Thoracic aorta (tissue), 2 donors: Measurements from ENCODE around the gene NEK9. TPM values are rescaled to one million over a fixed set of nuclear protein-coding genes. Genes with fewer than 3 reads are reported as not detected.

Source experiments
- ATAC-seq: fragments of 150-250 bp; one replicate; pipeline ENCODE4 v1.8.0; 2017; ENCODE audit warnings: low read depth; ENCODE audit not compliant: insufficient number of reproducible peaks, low FRiP score
- DNase-seq: peaks from one replicate; pipeline ENCODE4 v3.0.0-alpha.2; 2020; ENCODE audit warnings: low spot score
- H3K27ac ChIP-seq, 2 donors: fragments of 200-600 bp; sonication (generic); 1 replicate in 1 of 2; 2 replicates in 1 of 2; pipeline ENCODE4 v1.5.1; 2016; ENCODE audit warnings: mild to moderate bottlenecking in 2 of 2, moderate library complexity in 2 of 2
- H3K27me3 ChIP-seq: fragments of 200-600 bp; sonication (generic); replicated peaks from 2 replicates; pipeline ENCODE4 v1.6.0; 2016; ENCODE audit warnings: mild to moderate bottlenecking; ENCODE audit not compliant: insufficient read depth
- H3K36me3 ChIP-seq: fragments of 200-600 bp; sonication (generic); one replicate; pipeline ENCODE4 v1.5.1; 2016
- H3K4me1 ChIP-seq, 2 donors: fragments of 200-600 bp; sonication (generic); 1 replicate in 1 of 2; 2 replicates in 1 of 2; pipeline versions ENCODE4 v1.5.1 to v1.6.0; 2016; ENCODE audit warnings: low read depth in 2 of 2, mild to moderate bottlenecking in 1 of 2; ENCODE audit not compliant: control insufficient read depth in 1 of 2
- H3K4me3 ChIP-seq: fragments of 200-600 bp; sonication (generic); 2 replicates; pipeline ENCODE4 v1.5.1; 2016; ENCODE audit warnings: mild to moderate bottlenecking
- H3K9me3 ChIP-seq: fragments of 200-600 bp; sonication (generic); 2 replicates; pipeline ENCODE4 v1.5.1; 2016
- total RNA-seq, 2 donors: library from RNA; depleted of rRNA; stranded (reverse); fragments of >200 nt; gene quantifications; one replicate each; pipeline versions ENCODE4 v1.1.0 to v1.2.3, GENCODE V29; 2016
- TF ChIP-seq, protein P1 (sequence below): fragments of 200-600 bp; sonication (generic); IDR thresholded peaks from one replicate; pipeline ENCODE4 v1.5.1; 2019; ENCODE audit warnings: antibody characterized with exemption

Gene NEK9
- total RNA-seq, 2 donors from 2014 or later: 51.3 to 65.3 TPM

DNA sequence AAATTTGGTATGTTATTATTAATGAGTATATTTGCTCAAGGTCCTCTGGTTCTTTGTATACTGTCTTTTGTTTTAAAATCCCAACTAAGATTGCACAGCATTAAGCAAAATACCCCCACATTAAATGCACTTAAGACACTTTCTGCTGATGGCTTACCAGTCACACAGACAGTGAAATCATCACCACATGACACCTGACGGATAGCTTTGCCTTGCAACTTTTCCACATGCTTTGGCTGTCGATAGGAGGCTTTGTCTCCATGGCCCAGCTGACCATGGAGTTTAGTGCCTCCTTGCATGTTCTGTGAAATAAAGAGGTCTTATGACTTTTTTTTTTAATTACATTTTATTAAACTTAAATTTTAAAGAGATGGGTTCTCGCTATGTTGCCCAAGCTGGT, 19.7 kb downstream of the NEK9 start:
- H3K4me1 ChIP-seq: no peaks in the 10 kb centered on the region
- TF ChIP-seq, protein P1, sequence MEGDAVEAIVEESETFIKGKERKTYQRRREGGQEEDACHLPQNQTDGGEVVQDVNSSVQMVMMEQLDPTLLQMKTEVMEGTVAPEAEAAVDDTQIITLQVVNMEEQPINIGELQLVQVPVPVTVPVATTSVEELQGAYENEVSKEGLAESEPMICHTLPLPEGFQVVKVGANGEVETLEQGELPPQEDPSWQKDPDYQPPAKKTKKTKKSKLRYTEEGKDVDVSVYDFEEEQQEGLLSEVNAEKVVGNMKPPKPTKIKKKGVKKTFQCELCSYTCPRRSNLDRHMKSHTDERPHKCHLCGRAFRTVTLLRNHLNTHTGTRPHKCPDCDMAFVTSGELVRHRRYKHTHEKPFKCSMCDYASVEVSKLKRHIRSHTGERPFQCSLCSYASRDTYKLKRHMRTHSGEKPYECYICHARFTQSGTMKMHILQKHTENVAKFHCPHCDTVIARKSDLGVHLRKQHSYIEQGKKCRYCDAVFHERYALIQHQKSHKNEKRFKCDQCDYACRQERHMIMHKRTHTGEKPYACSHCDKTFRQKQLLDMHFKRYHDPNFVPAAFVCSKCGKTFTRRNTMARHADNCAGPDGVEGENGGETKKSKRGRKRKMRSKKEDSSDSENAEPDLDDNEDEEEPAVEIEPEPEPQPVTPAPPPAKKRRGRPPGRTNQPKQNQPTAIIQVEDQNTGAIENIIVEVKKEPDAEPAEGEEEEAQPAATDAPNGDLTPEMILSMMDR: no peak
- ATAC-seq (no peak), DNase-seq (no peak)
- no peak overlapping the region for H3K4me3 ChIP-seq
- H3K27me3 ChIP-seq: no peaks in the 10 kb centered on the region
- H3K27ac ChIP-seq: no peak overlapping the region
- H3K36me3 ChIP-seq: peaks cover 54% of the 10 kb centered on the region
- no peaks in the 10 kb centered on the region for H3K9me3 ChIP-seq

DNA sequence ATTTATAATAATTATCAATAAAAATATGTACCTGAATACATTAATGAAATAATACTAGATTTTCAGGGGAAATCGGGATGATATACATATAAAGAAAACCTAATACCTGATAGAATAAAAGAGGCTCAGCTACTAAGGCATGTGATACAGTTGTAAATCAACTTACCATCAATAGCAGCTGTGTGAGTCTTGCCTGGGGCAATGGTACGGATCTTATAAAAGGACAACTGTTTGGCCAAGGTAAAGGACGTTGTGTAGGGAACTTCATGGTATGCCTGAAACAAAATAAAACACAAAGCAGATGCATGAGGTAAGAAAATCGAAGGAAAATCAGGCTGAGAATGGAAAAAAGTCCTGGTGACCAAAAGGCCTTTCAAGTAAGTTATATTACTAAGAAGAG, 25.4 kb downstream of the NEK9 start:
- Histone ChIP-seq H3K4me3 (no peak overlapping the region), H3K27me3 (no peaks in the 10 kb centered on the region), H3K9me3 (no peaks in the 10 kb centered on the region), H3K36me3 (peaks cover 76% of the 10 kb centered on the region), H3K4me1 (no peaks in the 10 kb centered on the region), H3K27ac (no peak overlapping the region)
- DNase-seq (no peak), ATAC-seq (no peak)
- TF ChIP-seq, protein P1: no peak

DNA sequence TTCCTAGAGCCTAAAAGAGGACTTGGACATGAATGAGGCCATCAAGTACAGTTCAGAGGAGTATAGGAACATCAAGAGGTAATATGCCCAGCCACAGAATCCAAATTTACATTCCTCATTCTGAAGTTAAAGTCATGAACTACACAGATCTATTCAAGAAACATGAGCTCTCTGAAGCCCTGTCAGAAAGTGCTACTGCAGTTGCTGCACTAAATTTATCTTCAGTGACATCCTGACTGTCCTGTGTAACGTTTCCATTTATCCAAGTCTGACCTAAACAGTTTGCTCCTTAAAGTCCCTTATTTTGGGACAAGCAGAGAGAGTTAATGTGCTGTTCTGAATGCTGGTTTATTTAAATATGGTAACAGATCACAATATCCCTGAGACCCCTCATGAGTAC, 28.2 kb downstream of the NEK9 start:
- ATAC-seq (no peak), DNase-seq (no peak)
- no peak overlapping the region for H3K27ac ChIP-seq
- TF ChIP-seq, protein P1: no peak
- H3K4me1 ChIP-seq: no peaks in the 10 kb centered on the region
- no peak overlapping the region for H3K4me3 ChIP-seq
- peaks cover 74% of the 10 kb centered on the region for H3K36me3 ChIP-seq
- H3K27me3 ChIP-seq: no peaks in the 10 kb centered on the region
- H3K9me3 ChIP-seq: no peaks in the 10 kb centered on the region

DNA sequence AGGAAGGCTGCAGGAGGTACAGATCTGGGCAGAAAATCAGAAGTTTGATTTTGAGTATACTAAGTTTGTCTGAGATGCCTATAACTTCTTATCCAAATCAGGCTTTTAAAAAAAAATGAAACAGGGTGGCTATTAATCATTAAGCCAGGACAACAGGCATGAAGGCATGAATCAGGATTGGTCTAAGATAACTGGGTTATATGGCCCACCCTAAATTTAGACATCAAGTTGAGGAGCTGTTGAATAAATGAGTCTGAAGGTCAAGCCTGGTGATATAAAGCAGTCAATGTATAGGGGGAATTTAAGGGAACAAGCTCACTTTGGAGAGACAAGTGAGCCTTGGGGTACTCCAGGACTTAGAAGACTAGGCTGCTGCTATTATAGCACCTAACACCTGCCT, 28.6 kb downstream of the NEK9 start:
- TF ChIP-seq, protein P1: no peak
- H3K4me1 ChIP-seq: no peaks in the 10 kb centered on the region
- H3K27ac ChIP-seq: no peak overlapping the region
- H3K4me3 ChIP-seq: no peak overlapping the region
- H3K27me3 ChIP-seq: no peaks in the 10 kb centered on the region
- H3K36me3 ChIP-seq: peaks cover 71% of the 10 kb centered on the region
- ATAC-seq (no peak), DNase-seq (no peak)
- no peaks in the 10 kb centered on the region for H3K9me3 ChIP-seq

DNA sequence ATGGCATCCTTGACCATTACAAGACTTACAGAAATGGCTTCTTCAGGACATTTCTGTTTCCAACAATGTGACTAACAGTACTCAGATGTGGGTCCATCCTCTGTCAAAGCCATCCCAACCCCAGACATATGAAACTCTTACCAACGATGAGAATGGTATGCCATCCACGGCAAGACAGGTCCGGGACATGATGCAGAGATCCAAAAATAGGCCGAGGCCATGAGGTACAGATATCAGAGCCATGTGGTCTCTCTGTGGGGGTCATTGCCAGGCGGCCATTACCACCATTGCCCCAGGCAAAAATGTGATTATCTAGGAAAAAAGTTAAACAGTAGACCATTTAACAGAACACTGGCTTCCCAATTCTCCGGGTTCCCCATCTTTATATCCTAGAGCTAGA, 29.9 kb downstream of the NEK9 start:
- H3K36me3 ChIP-seq: peaks cover 68% of the 10 kb centered on the region
- TF ChIP-seq, protein P1: no peak
- no peaks in the 10 kb centered on the region for H3K4me1 ChIP-seq
- no peak overlapping the region for H3K27ac ChIP-seq
- no peaks in the 10 kb centered on the region for H3K9me3 ChIP-seq
- no peak for DNase-seq
- H3K4me3 ChIP-seq: no peak overlapping the region
- no peak for ATAC-seq
- no peaks in the 10 kb centered on the region for H3K27me3 ChIP-seq
